ENCODE data around the gene SNX12. TPM values are rescaled to one million over a fixed set of nuclear protein-coding genes. Genes with fewer than 3 reads are reported as not detected.

Gene SNX12
- total RNA-seq: 65.1 and 79.3 TPM in 2 replicates

DNA sequence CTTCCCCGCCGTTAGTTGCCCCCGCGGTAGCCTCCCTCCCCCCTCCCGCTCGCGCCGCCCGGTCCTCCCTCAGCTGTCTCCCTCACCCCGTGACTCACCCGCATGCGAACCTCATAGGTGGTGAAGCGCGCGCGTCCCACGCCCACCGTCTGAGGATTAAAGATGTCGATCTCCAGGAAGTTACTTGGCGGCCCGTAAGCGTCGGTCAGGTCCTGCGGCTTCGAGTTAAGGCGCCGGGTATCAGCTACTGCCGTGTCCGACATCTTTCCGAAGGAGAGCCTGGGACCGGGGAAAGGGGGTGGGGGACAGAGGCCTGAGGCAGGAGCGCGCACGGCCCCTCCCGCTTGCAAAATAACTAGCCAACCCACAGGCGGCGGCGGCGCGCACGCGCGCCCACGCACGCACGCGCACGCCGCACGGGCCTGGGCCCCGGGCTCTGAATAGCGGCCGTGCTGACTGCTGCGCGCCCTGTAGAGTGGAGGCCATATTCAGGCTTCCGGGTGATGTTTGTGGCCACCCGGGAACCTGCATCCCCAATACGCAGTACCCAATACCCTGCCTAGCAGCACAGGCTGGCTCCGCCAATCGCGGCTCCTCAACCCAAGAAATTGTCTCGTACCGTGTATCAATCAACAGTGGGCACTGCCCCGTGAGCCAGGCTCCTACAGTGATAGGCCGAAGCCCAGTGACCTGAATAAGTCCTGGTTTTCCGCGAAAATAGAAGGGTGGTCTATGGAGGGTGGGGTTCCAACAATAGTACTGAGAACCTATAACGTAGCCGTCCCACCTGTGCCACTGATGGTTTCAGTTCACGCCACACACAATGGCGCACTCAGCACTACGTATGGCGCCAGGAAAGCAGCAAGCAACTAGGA is at the start of gene SNX12:
Gene SNX12 (minus strand): TSS at position 291 of the 875 bp plus-strand sequence. CDS start 28 bp downstream, at position 263.

GRCh38 chrX:71111141-71111843 is 43.2 kb upstream of the SNX12 start, which contains the start of gene IL2RG:
TSS of gene IL2RG (minus strand) at chrX:71111577. CDS start at chrX:71111539, 38 bp downstream.

GRCh38 chrX:71106427-71106826 is 38.3 kb upstream of the SNX12 start, which contains the start of gene CXorf65:
TSS of gene CXorf65 (minus strand) at chrX:71106740. CDS start at chrX:71106556, 184 bp downstream.

DNA sequence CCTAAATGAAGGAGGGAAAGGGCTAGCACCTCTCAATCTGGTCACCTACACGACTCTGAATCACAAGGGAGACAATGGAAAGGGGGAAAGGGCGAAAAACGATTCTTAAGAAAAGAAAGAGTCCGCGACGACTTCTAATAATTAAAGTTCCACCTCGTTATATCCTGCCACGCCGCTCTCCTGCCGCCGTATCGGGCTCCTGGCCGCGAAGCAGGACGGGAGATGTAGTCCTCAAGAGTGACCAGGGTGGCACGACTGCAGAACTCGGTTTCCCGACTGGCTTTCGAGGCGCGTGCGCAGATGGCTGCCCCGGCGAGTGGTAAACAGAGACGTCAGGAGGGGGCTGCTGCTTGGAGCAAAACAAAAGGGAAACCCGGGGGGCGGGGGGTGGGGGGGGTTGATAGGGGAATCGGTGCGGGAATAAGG is 27.4 kb upstream of the SNX12 start, which contains the start of gene FOXO4:
Gene FOXO4 (plus strand): TSS at position 297 of the 426 bp plus-strand sequence. CDS start 678 bp downstream, outside the sequence.

Other genes with a start within 250 kb of the SNX12 start
- gene TEX11, start 159.6 kb downstream of the SNX12 start, total RNA-seq: not detected in 2 replicates
- not detected in 2 replicates for gene SLC7A3, start 137.2 kb downstream of the SNX12 start, total RNA-seq
- 4.1 and 8.1 TPM in 2 replicates for gene FOXO4, start 27.5 kb upstream of the SNX12 start, total RNA-seq
- not detected in 2 replicates for gene CXorf65, start 38.4 kb upstream of the SNX12 start, total RNA-seq
- not detected in 2 replicates for gene IL2RG, start 43.2 kb upstream of the SNX12 start, total RNA-seq
- gene MED12, start 50.3 kb upstream of the SNX12 start, total RNA-seq: 29.3 and 34.3 TPM in 2 replicates
- gene NLGN3, start 76.5 kb upstream of the SNX12 start, total RNA-seq: 0.26 and 0.95 TPM in 2 replicates
- not detected in 2 replicates for gene GJB1, start 154.9 kb upstream of the SNX12 start, total RNA-seq
- gene ZMYM3, start 185.8 kb upstream of the SNX12 start, total RNA-seq: 8.7 and 11.2 TPM in 2 replicates
- 383 and 436 TPM in 2 replicates for gene NONO, start 215.3 kb upstream of the SNX12 start, total RNA-seq
- gene ITGB1BP2, start 233.4 kb upstream of the SNX12 start, total RNA-seq: 0.43 and 0.47 TPM in 2 replicates